Ascending aorta (tissue), 2 donors: ENCODE measurements around the gene RTN1. TPM values are rescaled to one million over a fixed set of nuclear protein-coding genes. Genes with fewer than 3 reads are reported as not detected.
A peak's percentile ranks its signal among the peaks of the same experiment; 100 is the strongest.

ENCODE experiments used
- DNase-seq, 2 donors: peaks; one replicate each; pipeline ENCODE4 v3.0.0-alpha.2; 2019; ENCODE audit warnings: low spot score in 2 of 2
- H3K27ac ChIP-seq, 2 donors: fragments of 200-600 bp; sonication (generic); one replicate each; pipeline ENCODE4 v1.5.1; 2016 to 2017; ENCODE audit warnings: mild to moderate bottlenecking in 1 of 2
- H3K27me3 ChIP-seq: fragments of 200-600 bp; sonication (generic); one replicate; pipeline ENCODE4 v1.5.1; 2017
- H3K36me3 ChIP-seq, 2 donors: fragments of 200-600 bp; sonication (generic); one replicate each; pipeline ENCODE4 v1.5.1; 2016
- H3K4me1 ChIP-seq, 2 donors: fragments of 200-600 bp; sonication (generic); one replicate each; pipeline ENCODE4 v1.5.1; 2016 to 2017; ENCODE audit warnings: mild to moderate bottlenecking in 1 of 2
- H3K4me3 ChIP-seq, 2 donors: fragments of 200-600 bp; sonication (generic); one replicate each; pipeline ENCODE4 v1.5.1; 2016 to 2017; ENCODE audit warnings: mild to moderate bottlenecking in 1 of 2
- H3K9me3 ChIP-seq, 2 donors: fragments of 200-600 bp; sonication (generic); one replicate each; pipeline ENCODE4 v1.5.1; 2016
- CTCF ChIP-seq, 3 experiments: fragments of 200-600 bp in 2 of 3; fragments of 450-650 bp in 1 of 3; sonication (generic) in 2 of 3; IDR thresholded peaks; one replicate each; pipeline ENCODE4 v1.5.1; 2016 to 2019; ENCODE audit warnings: antibody characterized with exemption in 3 of 3, mild to moderate bottlenecking in 1 of 3, moderate library complexity in 1 of 3
- intact Hi-C: fragments of 100-400 bp; cut with DNase I; formaldehyde crosslinking; loops from one replicate; pipeline ENCODE4 v1.15.1; 2023
- total RNA-seq: library from RNA; depleted of rRNA; stranded (reverse); fragments of >200 nt; gene quantifications from one replicate; pipeline ENCODE4 v1.1.0, GENCODE V29; 2016

RTN1 gene
- total RNA-seq, 1 donor from 2014 or later: 52.3 TPM

GRCh38 chr14:59761851-59762250, 108.7 kb downstream of the RTN1 start:
- Histone ChIP-seq H3K4me1 (no peaks in the 10 kb centered on the region), H3K27me3 (no peaks in the 10 kb centered on the region), H3K4me3 (no peak overlapping the region), H3K9me3 (no peaks in the 10 kb centered on the region), H3K36me3 (no peaks in the 10 kb centered on the region), H3K27ac (no peak overlapping the region)
- TF ChIP-seq CTCF (IDR thresholded peaks at IDR 0.05): no peak
- intact Hi-C loops: no loop called here
- no peak for DNase-seq

- Histone ChIP-seq H3K27me3 (no peaks in the 10 kb centered on the region), H3K9me3 (no peaks in the 10 kb centered on the region), H3K27ac (peak overlapping the region; percentile 3 to 29), H3K4me1 (peaks cover 0 to 2% of the 10 kb centered on the region in 2 donors), H3K4me3 (no peak overlapping the region), H3K36me3 (no peaks in the 10 kb centered on the region)
- intact Hi-C loops: no loop called here
- no peak for TF ChIP-seq CTCF (IDR thresholded peaks at IDR 0.05)
- DNase-seq: no peak
Measured at GRCh38 chr14:59755409-59756135, 115.0 kb downstream of the RTN1 start.

DNA sequence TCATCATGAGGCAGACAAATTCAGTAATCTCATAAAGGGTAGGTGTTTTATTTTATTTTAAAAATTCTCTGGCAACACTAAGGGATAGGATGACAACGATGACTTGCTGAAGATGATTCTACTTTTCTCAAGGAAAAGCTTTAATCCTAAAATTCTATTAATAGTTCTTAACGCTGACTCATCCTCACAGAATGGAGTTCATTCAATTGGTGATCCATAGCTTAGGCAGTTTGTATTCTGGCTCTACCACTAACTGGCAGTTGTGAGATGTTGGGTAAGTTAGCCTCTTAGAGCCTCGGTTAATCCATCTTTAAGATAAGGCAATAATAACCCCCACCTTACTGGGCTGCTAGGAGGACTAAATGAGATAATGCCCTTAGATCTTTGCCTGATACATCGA, 116.3 kb downstream of the RTN1 start:
- intact Hi-C loops: no loop called here

GRCh38 chr14:59753512-59753911, 117.1 kb downstream of the RTN1 start:
- intact Hi-C loops: no loop called here
- no peak overlapping the region for H3K27ac ChIP-seq
- DNase-seq: no peak
- peaks cover 0 to 2% of the 10 kb centered on the region in 2 donors for H3K4me1 ChIP-seq
- H3K36me3 ChIP-seq: no peaks in the 10 kb centered on the region
- H3K27me3 ChIP-seq: no peaks in the 10 kb centered on the region
- no peak overlapping the region for H3K4me3 ChIP-seq
- no peaks in the 10 kb centered on the region for H3K9me3 ChIP-seq
- TF ChIP-seq CTCF (IDR thresholded peaks at IDR 0.05): no peak

More for the DNA sequence above, 116.3 kb downstream of the RTN1 start:
- DNase-seq: no peak
- no peaks in the 10 kb centered on the region for H3K27me3 ChIP-seq
- H3K36me3 ChIP-seq: no peaks in the 10 kb centered on the region
- no peak for TF ChIP-seq CTCF (IDR thresholded peaks at IDR 0.05)
- H3K27ac ChIP-seq: no peak overlapping the region
- H3K9me3 ChIP-seq: no peaks in the 10 kb centered on the region
- no peak overlapping the region for H3K4me3 ChIP-seq
- peaks cover 0 to 2% of the 10 kb centered on the region in 2 donors for H3K4me1 ChIP-seq

DNA sequence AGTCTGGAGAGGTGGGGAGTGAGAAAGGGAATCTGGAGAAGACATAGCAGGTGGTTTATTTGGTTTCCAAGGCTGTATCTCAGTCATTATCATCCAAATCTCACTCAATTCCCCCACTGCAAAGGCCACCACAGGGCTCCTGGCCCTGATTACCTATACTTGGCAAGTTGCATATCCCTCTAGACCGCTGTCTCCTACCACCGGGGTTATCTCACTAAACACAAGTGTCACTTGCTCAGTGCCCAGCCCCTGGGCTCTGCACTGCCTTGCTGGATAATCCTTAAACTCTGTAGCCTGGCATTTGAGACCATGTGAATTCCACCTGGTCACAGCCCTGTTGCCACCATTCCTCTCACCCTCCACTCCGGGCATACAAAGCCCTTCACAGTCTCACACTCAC, 119.0 kb downstream of the RTN1 start:
- no peaks in the 10 kb centered on the region for H3K36me3 ChIP-seq
- no peak overlapping the region for H3K27ac ChIP-seq
- H3K27me3 ChIP-seq: no peaks in the 10 kb centered on the region
- peaks cover 0 to 2% of the 10 kb centered on the region in 2 donors for H3K4me1 ChIP-seq
- intact Hi-C loops: no loop called here
- no peaks in the 10 kb centered on the region for H3K9me3 ChIP-seq
- H3K4me3 ChIP-seq: no peak overlapping the region
- no peak for TF ChIP-seq CTCF (IDR thresholded peaks at IDR 0.05)
- no peak for DNase-seq
